Fibroblast of lung (primary cell): ENCODE results near the gene CCDC112.

Source experiments
- EZH2 ChIP-seq: IDR thresholded peaks from 2 replicates; pipeline ENCODE4 v1.5.1; 2012; ENCODE audit warnings: low read length, control low read depth, mild to moderate bottlenecking; ENCODE audit errors: missing control alignments
- TF ChIP-seq, protein P1 (sequence below), 2 donors: IDR thresholded peaks in 1 of 2; conservative IDR thresholded peaks in 1 of 2; 1 replicate in 1 of 2; 2 replicates in 1 of 2; pipeline ENCODE4 v1.5.1; 2011 to 2012; ENCODE audit warnings: low read length in 2 of 2, control low read depth in 1 of 2, inconsistent platforms in 1 of 2, low read depth in 1 of 2, mild to moderate bottlenecking in 1 of 2

DNA sequence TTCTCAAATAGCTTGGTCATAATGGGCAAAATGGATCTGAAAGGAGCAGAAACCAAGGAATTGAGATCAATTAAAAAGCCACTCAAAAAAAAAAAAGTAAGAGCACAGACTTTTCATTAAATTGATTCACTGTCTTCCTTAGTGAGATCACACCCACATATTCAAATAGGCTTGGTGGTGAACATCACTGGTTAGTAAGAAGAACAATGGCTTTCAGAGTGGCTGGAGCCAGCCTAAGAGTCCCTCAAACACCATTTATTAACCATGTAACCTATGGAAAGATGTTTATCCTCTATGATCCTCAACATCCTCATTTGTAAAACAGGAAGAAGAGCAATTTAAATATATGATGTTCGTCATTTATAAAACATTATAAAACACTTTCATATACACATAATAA, 12.4 kb downstream of the CCDC112 start:
- no peak for TF ChIP-seq EZH2
- TF ChIP-seq, protein P1, sequence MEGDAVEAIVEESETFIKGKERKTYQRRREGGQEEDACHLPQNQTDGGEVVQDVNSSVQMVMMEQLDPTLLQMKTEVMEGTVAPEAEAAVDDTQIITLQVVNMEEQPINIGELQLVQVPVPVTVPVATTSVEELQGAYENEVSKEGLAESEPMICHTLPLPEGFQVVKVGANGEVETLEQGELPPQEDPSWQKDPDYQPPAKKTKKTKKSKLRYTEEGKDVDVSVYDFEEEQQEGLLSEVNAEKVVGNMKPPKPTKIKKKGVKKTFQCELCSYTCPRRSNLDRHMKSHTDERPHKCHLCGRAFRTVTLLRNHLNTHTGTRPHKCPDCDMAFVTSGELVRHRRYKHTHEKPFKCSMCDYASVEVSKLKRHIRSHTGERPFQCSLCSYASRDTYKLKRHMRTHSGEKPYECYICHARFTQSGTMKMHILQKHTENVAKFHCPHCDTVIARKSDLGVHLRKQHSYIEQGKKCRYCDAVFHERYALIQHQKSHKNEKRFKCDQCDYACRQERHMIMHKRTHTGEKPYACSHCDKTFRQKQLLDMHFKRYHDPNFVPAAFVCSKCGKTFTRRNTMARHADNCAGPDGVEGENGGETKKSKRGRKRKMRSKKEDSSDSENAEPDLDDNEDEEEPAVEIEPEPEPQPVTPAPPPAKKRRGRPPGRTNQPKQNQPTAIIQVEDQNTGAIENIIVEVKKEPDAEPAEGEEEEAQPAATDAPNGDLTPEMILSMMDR (conservative IDR thresholded peaks at IDR 0.05 in 1 of 2, IDR thresholded peaks at IDR 0.05 in 1 of 2; ENCODE audit: low read depth in 1 of 2, low read length in 2 of 2) = no peak
